Thyroid gland (tissue), 4 donors: ENCODE data around the gene FGF18. TPM values are rescaled to one million over a fixed set of nuclear protein-coding genes. Genes with fewer than 3 reads are reported as not detected.

ENCODE experiments used
- DNase-seq, 2 donors: peaks; one replicate each; pipeline ENCODE4 v3.0.0-alpha.2; 2019
- H3K27ac ChIP-seq, 3 donors: fragments of 200-600 bp; sonication (generic); 1 replicate in 2 of 3; 2 replicates in 1 of 3; pipeline ENCODE4 v1.5.1; 2016 to 2019; ENCODE audit warnings: mild to moderate bottlenecking in 1 of 3, moderate library complexity in 1 of 3
- H3K27me3 ChIP-seq: fragments of 200-600 bp; sonication (generic); one replicate; pipeline ENCODE4 v1.5.1; 2019
- H3K36me3 ChIP-seq, 2 donors: fragments of 200-600 bp; sonication (generic); one replicate each; pipeline ENCODE4 v1.5.1; 2016 to 2019
- H3K4me1 ChIP-seq, 2 donors: fragments of 200-600 bp; sonication (generic); one replicate each; pipeline ENCODE4 v1.5.1; 2017 to 2019
- H3K4me3 ChIP-seq, 3 donors: fragments of 200-600 bp; sonication (generic); replicated peaks in 1 of 3; 1 replicate in 2 of 3; 2 replicates in 1 of 3; pipeline ENCODE4 v1.5.1; 2016; ENCODE audit warnings: mild to moderate bottlenecking in 1 of 3
- H3K9me3 ChIP-seq: fragments of 200-600 bp; sonication (generic); one replicate; pipeline ENCODE4 v1.5.1; 2017
- CTCF ChIP-seq, 6 experiments: fragments of 200-600 bp in 3 of 6; fragments of 450-650 bp in 3 of 6; sonication (generic) in 3 of 6; IDR thresholded peaks; one replicate each; pipeline ENCODE4 v1.5.1; 2016 to 2019; ENCODE audit warnings: antibody characterized with exemption in 6 of 6, mild to moderate bottlenecking in 2 of 6, inconsistent platforms in 1 of 6, moderate library complexity in 1 of 6
- POLR2A ChIP-seq, 2 donors: fragments of 450-650 bp; IDR thresholded peaks; one replicate each; pipeline ENCODE4 v1.6.1; 2017; ENCODE audit warnings: antibody characterized with exemption in 2 of 2, mild to moderate bottlenecking in 2 of 2, moderate library complexity in 1 of 2
- WGBS, 2 donors: methylation state at CpG; one replicate each; pipeline ENCODE4 v1.1.5; 2017; 5-methylcytosine and 5-hydroxymethylcytosine counted together
- intact Hi-C: fragments of 100-400 bp; cut with DNase I; formaldehyde crosslinking; loops from one replicate; pipeline ENCODE4 v1.15.1; 2023
- total RNA-seq, 4 donors: library from RNA; depleted of rRNA; stranded (reverse); fragments of >200 nt; gene quantifications; one replicate each; pipeline ENCODE4 v1.2.3, GENCODE V29; 2016

The FGF18 gene
- total RNA-seq, 4 donors from 2014 or later: 0.67 to 1.4 (median 1.0) TPM; not detected in 1

DNA sequence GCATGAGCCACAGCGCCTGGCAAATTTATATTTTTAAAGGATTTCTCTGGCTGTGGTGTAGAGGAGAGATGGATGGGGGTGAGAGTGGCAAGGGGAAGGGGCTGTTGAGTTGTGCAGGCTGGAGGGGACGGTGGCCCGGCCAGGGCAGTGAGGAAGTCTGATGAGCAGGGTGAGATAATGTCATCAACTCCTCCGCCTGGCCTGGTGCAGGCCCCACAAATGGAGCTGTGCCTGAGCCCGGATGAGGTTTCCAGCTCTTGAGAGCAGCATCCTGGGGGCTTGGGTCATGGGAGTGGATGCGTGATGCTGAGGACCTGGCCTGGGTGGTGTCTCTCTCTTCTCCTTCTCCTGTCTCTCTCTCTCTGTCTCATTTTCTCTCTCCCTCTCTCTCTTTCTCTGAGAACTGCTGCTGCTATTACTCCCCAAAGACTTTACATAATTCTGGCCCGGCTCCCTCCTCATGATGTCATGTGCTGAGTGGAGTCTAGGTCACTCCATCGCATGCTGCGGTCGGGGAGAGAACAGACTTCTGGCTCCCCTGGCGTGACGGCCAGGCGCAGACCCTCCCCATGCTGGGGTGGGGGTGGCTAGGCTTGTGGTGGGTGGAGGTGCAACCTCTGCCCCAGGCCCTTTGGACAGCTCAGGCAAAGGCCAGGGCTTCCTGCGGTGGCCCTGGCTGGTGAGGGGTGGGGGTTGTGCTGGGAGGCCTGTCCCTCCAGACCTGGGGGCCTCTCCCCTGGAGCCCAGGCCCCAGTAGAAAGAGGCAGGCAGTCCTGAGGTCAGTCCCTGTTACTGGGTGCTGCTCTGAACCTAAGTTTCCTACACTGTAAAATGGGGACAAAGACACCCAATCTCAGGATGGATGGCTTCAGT, 26.4 kb downstream of the FGF18 start:
- Histone ChIP-seq H3K27me3 (no peaks in the 10 kb centered on the region), H3K4me1 (peaks cover 0 to 1% of the 10 kb centered on the region in 2 donors), H3K4me3 (no peak overlapping the region), H3K27ac (no peak overlapping the region), H3K36me3 (no peaks in the 10 kb centered on the region), H3K9me3 (no peaks in the 10 kb centered on the region)
- DNase-seq: peak in 1 of 2 donors; percentile 8
- WGBS, 2 donors: 80 to 89% methylated on average over 13 of the region's 14 CpGs
- intact Hi-C loops: no loop called here
- TF ChIP-seq POLR2A (IDR thresholded peaks at IDR 0.05): no peak
- no peak for TF ChIP-seq CTCF (IDR thresholded peaks at IDR 0.05)

GRCh38 chr5:171447226-171447625, 27.8 kb downstream of the FGF18 start:
- H3K4me3 ChIP-seq: no peak overlapping the region
- H3K27me3 ChIP-seq: no peaks in the 10 kb centered on the region
- WGBS, 2 donors: 92 to 97% methylated on average over 5 of the region's 5 CpGs
- no peaks in the 10 kb centered on the region for H3K36me3 ChIP-seq
- intact Hi-C loops: no loop called here
- TF ChIP-seq POLR2A (IDR thresholded peaks at IDR 0.05): no peak
- no peak for TF ChIP-seq CTCF (IDR thresholded peaks at IDR 0.05)
- peaks cover 0 to 7% of the 10 kb centered on the region in 2 donors for H3K4me1 ChIP-seq
- no peak for DNase-seq
- no peaks in the 10 kb centered on the region for H3K9me3 ChIP-seq
- no peak overlapping the region for H3K27ac ChIP-seq

GRCh38 chr5:171449426-171449825, 30.0 kb downstream of the FGF18 start:
- peaks cover 3 to 10% of the 10 kb centered on the region in 2 donors for H3K4me1 ChIP-seq
- no peak overlapping the region for H3K4me3 ChIP-seq
- no peak overlapping the region for H3K27ac ChIP-seq
- H3K36me3 ChIP-seq: no peaks in the 10 kb centered on the region
- WGBS, 2 donors: 89 to 93% methylated on average over 5 to 10 of the region's 10 CpGs
- no peak for DNase-seq
- TF ChIP-seq POLR2A (IDR thresholded peaks at IDR 0.05) (no peak), CTCF (IDR thresholded peaks at IDR 0.05) (no peak)
- no peaks in the 10 kb centered on the region for H3K27me3 ChIP-seq
- intact Hi-C loops: no loop called here
- no peaks in the 10 kb centered on the region for H3K9me3 ChIP-seq

GRCh38 chr5:171450423-171451331, 31.2 kb downstream of the FGF18 start:
- intact Hi-C loops: no loop called here
- 29 to 73% methylated on average over 13 to 51 of the region's 88 CpGs for WGBS, 2 donors
- DNase-seq: peak; percentile 26 to 27
- H3K27me3 ChIP-seq: no peaks in the 10 kb centered on the region
- H3K27ac ChIP-seq: peak overlapping the region; percentile 35 to 84 (median 63)
- no peaks in the 10 kb centered on the region for H3K9me3 ChIP-seq
- H3K4me1 ChIP-seq: peaks cover 6 to 14% of the 10 kb centered on the region in 2 donors
- TF ChIP-seq POLR2A (IDR thresholded peaks at IDR 0.05) (no peak), CTCF (IDR thresholded peaks at IDR 0.05) (no peak)
- no peaks in the 10 kb centered on the region for H3K36me3 ChIP-seq
- H3K4me3 ChIP-seq: peak overlapping the region in 1 of 3 donors; percentile 21
